ENCODE data around the gene KLHDC9. TPM values are rescaled to one million over a fixed set of nuclear protein-coding genes. Genes with fewer than 3 reads are reported as not detected.
A peak's percentile ranks its signal among the peaks of the same experiment; 100 is the strongest.

The KLHDC9 gene
- total RNA-seq, 3 donors from 2014 or later (not counting 1 experiment from before 2014, with no cell fraction given) = 0.49 to 0.50 TPM; not detected in 1

DNA sequence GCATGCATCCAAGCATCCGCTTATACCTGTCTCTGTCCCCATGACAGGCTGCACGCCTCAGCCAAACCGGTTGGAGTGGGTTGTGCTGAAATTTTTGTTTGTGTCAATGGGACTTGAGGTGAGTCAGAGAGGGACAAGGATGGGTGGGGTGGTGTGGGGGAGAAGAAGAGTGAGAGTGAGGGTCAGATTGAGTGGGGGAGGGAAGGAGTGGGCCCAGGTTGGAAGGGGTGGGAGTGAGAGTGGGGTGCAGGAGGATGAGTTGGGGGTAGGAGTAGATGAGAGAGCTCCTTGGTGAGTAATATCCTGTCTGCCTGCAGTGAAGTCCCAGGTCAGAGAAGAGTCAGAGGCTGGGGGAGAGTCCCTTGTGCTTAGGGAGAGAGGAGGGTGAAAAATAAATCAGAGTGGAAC is 5.5 kb upstream of the KLHDC9 start:
- Histone ChIP-seq H3K4me3 (ENCODE audit: low read length) (no peak overlapping the region), H3K9me3 (ENCODE audit: control insufficient read depth, insufficient read depth, low read length) (peaks cover 2% of the 10 kb centered on the region), H3K36me3 (ENCODE audit: control insufficient read depth, insufficient read depth, low read length) (no peaks in the 10 kb centered on the region), H3K4me1 (ENCODE audit: control insufficient read depth, insufficient read depth, low read length) (peaks cover 8% of the 10 kb centered on the region), H3K27ac (ENCODE audit: low read length) (no peak overlapping the region), H3K27me3 (ENCODE audit: control insufficient read depth, insufficient read depth, low read length) (no peaks in the 10 kb centered on the region)
- intact Hi-C loops (cut with micrococcal nuclease) = no loop called here
- WGBS (ENCODE audit: insufficient coverage) = 85% methylated on average over 3 of the region's 3 CpGs
- H3K36me3 Mint-ChIP-seq = peaks cover 3% of the 10 kb centered on the region
- no peak for ATAC-seq
- no peak overlapping the region for H3K27ac Mint-ChIP-seq
- H3K9me3 Mint-ChIP-seq = peaks cover 1 to 2% of the 10 kb centered on the region in 2 donors
- no peak overlapping the region for H3K4me3 Mint-ChIP-seq
- H3K4me1 Mint-ChIP-seq = peaks cover 8% of the 10 kb centered on the region in 2 donors
- no peak for DNase-seq
- H3K27me3 Mint-ChIP-seq (ENCODE audit: low read depth in 2 of 2) = peaks cover 0 to 10% of the 10 kb centered on the region in 2 donors
- TF ChIP-seq, protein P1, sequence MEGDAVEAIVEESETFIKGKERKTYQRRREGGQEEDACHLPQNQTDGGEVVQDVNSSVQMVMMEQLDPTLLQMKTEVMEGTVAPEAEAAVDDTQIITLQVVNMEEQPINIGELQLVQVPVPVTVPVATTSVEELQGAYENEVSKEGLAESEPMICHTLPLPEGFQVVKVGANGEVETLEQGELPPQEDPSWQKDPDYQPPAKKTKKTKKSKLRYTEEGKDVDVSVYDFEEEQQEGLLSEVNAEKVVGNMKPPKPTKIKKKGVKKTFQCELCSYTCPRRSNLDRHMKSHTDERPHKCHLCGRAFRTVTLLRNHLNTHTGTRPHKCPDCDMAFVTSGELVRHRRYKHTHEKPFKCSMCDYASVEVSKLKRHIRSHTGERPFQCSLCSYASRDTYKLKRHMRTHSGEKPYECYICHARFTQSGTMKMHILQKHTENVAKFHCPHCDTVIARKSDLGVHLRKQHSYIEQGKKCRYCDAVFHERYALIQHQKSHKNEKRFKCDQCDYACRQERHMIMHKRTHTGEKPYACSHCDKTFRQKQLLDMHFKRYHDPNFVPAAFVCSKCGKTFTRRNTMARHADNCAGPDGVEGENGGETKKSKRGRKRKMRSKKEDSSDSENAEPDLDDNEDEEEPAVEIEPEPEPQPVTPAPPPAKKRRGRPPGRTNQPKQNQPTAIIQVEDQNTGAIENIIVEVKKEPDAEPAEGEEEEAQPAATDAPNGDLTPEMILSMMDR (IDR thresholded peaks at IDR 0.05) = no peak

DNA sequence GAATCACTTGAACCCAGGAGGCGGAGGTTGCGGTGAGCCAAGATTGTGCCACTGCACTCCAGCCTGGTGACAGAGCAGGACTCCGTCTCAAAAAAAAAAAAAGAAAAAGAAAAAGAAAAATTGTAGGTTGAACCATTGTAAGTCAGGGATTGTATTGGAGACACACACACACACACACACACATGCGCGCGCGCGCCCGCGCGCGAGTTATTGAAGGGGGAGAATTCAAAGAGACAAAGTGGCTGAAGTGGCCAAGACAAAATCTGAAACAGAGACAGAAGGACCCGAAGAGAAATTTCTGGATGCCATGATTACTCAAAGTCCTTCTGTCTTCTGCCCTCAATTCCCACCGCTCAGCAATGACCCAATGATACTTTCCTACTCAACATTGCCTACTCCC is 3.7 kb upstream of the KLHDC9 start:
- Mint-ChIP-seq H3K36me3 (peaks cover 6% of the 10 kb centered on the region), H3K9me3 (peaks cover 2 to 3% of the 10 kb centered on the region in 2 donors), H3K27ac (no peak overlapping the region), H3K27me3 (ENCODE audit: low read depth in 2 of 2) (peaks cover 0 to 11% of the 10 kb centered on the region in 2 donors), H3K4me1 (peaks cover 22% of the 10 kb centered on the region in 2 donors), H3K4me3 (peak overlapping the region; percentile 35)
- WGBS (ENCODE audit: insufficient coverage) = 82% methylated on average over 9 of the region's 14 CpGs
- no peaks in the 10 kb centered on the region for H3K27me3 ChIP-seq (ENCODE audit: control insufficient read depth, insufficient read depth, low read length)
- no peak overlapping the region for H3K27ac ChIP-seq (ENCODE audit: low read length)
- no peak for ATAC-seq
- H3K4me1 ChIP-seq (ENCODE audit: control insufficient read depth, insufficient read depth, low read length) = peaks cover 21% of the 10 kb centered on the region
- intact Hi-C loops (cut with micrococcal nuclease) = no loop called here
- peaks cover 3% of the 10 kb centered on the region for H3K36me3 ChIP-seq (ENCODE audit: control insufficient read depth, insufficient read depth, low read length)
- peaks cover 2% of the 10 kb centered on the region for H3K9me3 ChIP-seq (ENCODE audit: control insufficient read depth, insufficient read depth, low read length)
- H3K4me3 ChIP-seq (ENCODE audit: low read length) = no peak overlapping the region
- TF ChIP-seq, protein P1 (IDR thresholded peaks at IDR 0.05) = no peak
- DNase-seq = no peak

DNA sequence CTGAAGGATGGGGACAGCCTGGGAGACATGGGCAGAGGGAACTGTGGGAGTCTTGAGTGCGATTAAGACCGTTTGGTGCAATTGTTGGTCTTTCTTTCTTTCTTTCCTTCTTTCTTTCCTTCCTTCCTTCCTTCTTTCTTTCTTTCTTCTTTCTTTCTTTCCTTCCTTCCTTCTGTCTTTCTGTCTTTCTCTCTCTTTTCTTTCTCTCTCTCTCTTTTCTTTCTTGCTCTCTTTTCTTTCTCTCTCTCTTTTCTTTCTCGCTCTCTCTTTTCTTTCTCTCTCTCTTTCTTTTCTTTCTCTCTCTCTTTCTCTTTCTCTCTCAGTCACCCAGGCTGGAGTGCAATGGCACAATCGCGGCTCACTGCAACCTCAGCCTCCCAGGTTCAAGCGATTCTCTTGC is 2.9 kb upstream of the KLHDC9 start:
- no peak for DNase-seq
- H3K27ac Mint-ChIP-seq = peak overlapping the region in 1 of 2 donors; percentile 97
- H3K36me3 Mint-ChIP-seq = peaks cover 6% of the 10 kb centered on the region
- no peak overlapping the region for H3K4me3 ChIP-seq (ENCODE audit: low read length)
- intact Hi-C loops (cut with micrococcal nuclease) = loop anchor here (5.0 kb wide), 2 partner anchors 98 to 328 kb away; no protein-coding TSS in a partner anchor
- peaks cover 2 to 3% of the 10 kb centered on the region in 2 donors for H3K9me3 Mint-ChIP-seq
- H3K4me3 Mint-ChIP-seq = peak overlapping the region; percentile 42
- H3K27ac ChIP-seq (ENCODE audit: low read length) = no peak overlapping the region
- 95% methylated on average over 6 of the region's 6 CpGs for WGBS (ENCODE audit: insufficient coverage)
- H3K4me1 ChIP-seq (ENCODE audit: control insufficient read depth, insufficient read depth, low read length) = peaks cover 21% of the 10 kb centered on the region
- TF ChIP-seq, protein P1 (IDR thresholded peaks at IDR 0.05) = no peak
- H3K27me3 Mint-ChIP-seq (ENCODE audit: low read depth in 2 of 2) = peaks cover 0 to 11% of the 10 kb centered on the region in 2 donors
- H3K36me3 ChIP-seq (ENCODE audit: control insufficient read depth, insufficient read depth, low read length) = peaks cover 4% of the 10 kb centered on the region
- H3K4me1 Mint-ChIP-seq = peaks cover 22% of the 10 kb centered on the region in 2 donors
- H3K27me3 ChIP-seq (ENCODE audit: control insufficient read depth, insufficient read depth, low read length) = no peaks in the 10 kb centered on the region
- H3K9me3 ChIP-seq (ENCODE audit: control insufficient read depth, insufficient read depth, low read length) = peaks cover 2% of the 10 kb centered on the region
- ATAC-seq = no peak

DNA sequence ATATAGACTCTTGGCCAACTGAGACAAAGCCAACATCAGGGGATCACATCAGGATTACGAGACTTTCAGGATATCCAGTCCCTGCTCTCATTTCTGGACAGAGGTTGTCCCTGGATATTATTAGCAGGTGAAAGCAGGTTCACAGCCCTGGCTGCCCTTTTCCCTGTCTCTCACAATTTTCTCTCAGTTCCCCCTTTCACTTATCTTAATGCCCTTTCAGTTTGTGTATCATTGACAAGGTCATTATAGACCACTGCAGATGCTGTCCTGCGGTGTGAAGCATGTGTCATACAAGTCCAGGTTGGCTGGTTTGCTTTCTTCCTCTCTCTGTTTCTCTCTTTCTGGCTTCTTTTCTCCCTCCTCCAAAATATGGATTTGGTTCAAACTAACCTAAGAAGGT is 2.1 kb upstream of the KLHDC9 start:
- TF ChIP-seq, protein P1 (IDR thresholded peaks at IDR 0.05) = no peak
- Mint-ChIP-seq H3K9me3 (peaks cover 2 to 3% of the 10 kb centered on the region in 2 donors), H3K4me3 (no peak overlapping the region), H3K4me1 (peaks cover 22% of the 10 kb centered on the region in 2 donors), H3K27me3 (ENCODE audit: low read depth in 2 of 2) (peaks cover 0 to 11% of the 10 kb centered on the region in 2 donors), H3K27ac (peak overlapping the region; percentile 97 to 100), H3K36me3 (peaks cover 6% of the 10 kb centered on the region)
- peaks cover 21% of the 10 kb centered on the region for H3K4me1 ChIP-seq (ENCODE audit: control insufficient read depth, insufficient read depth, low read length)
- no peaks in the 10 kb centered on the region for H3K27me3 ChIP-seq (ENCODE audit: control insufficient read depth, insufficient read depth, low read length)
- intact Hi-C loops (cut with micrococcal nuclease) = loop anchor here (5.0 kb wide), 2 partner anchors 99 to 329 kb away; no protein-coding TSS in a partner anchor
- peaks cover 8% of the 10 kb centered on the region for H3K36me3 ChIP-seq (ENCODE audit: control insufficient read depth, insufficient read depth, low read length)
- WGBS (ENCODE audit: insufficient coverage) = 93% methylated on average over 2 of the region's 2 CpGs
- H3K9me3 ChIP-seq (ENCODE audit: control insufficient read depth, insufficient read depth, low read length) = peaks cover 2% of the 10 kb centered on the region
- H3K4me3 ChIP-seq (ENCODE audit: low read length) = no peak overlapping the region
- ATAC-seq = no peak
- H3K27ac ChIP-seq (ENCODE audit: low read length) = no peak overlapping the region
- DNase-seq = no peak

Data from natural killer cell (primary cell).